GM18858 (cell line): ENCODE measurements around the gene STK40.

Source experiments
- ATAC-seq: cut with Tn5 transposase; IDR thresholded peaks from one replicate; pipeline ENCODE4 v1.9.1; 2021; ENCODE audit not compliant: unreplicated experiment

Gene STK40

GRCh38 chr1:36385410-36386264 lies at the start of gene STK40:
STK40 (minus strand) TSS chr1:36385924; CDS start chr1:36361332, 24,592 bp downstream.
- ATAC-seq: peak; percentile 73

- ATAC-seq: no peak
These were observed 47.4 kb upstream of the STK40 start for GRCh38 chr1:36433102-36433501.

GRCh38 chr1:36432616-36433015 lies 46.9 kb upstream of the STK40 start:
- ATAC-seq: no peak

GRCh38 chr1:36425791-36426190 lies 40.1 kb upstream of the STK40 start:
- ATAC-seq: no peak

- no peak for ATAC-seq
These were observed 35.9 kb upstream of the STK40 start for GRCh38 chr1:36421649-36422048.

- no peak for ATAC-seq
These were observed 35.2 kb upstream of the STK40 start for GRCh38 chr1:36420836-36421317.

GRCh38 chr1:36420409-36420808 lies 34.7 kb upstream of the STK40 start:
- ATAC-seq: no peak

- no peak for ATAC-seq
These were observed 33.8 kb upstream of the STK40 start for GRCh38 chr1:36419569-36419968.

- ATAC-seq: no peak
These were observed 33.4 kb upstream of the STK40 start for GRCh38 chr1:36419140-36419539.

GRCh38 chr1:36417931-36418330 lies 32.2 kb upstream of the STK40 start:
- no peak for ATAC-seq

GRCh38 chr1:36415661-36416326 lies 30.1 kb upstream of the STK40 start:
- ATAC-seq: no peak

GRCh38 chr1:36414384-36414783 lies 28.7 kb upstream of the STK40 start:
- ATAC-seq: no peak

GRCh38 chr1:36411674-36412648 lies 26.2 kb upstream of the STK40 start:
- no peak for ATAC-seq

GRCh38 chr1:36408479-36408878 lies 22.8 kb upstream of the STK40 start:
- ATAC-seq: no peak

- ATAC-seq: no peak
These were observed 20.7 kb upstream of the STK40 start for GRCh38 chr1:36406440-36406839.

GRCh38 chr1:36402504-36402890 lies 16.8 kb upstream of the STK40 start:
- ATAC-seq: no peak

- no peak for ATAC-seq
These were observed 16.1 kb upstream of the STK40 start for GRCh38 chr1:36401602-36402503.

GRCh38 chr1:36400825-36401601 lies 15.3 kb upstream of the STK40 start:
- ATAC-seq: no peak

GRCh38 chr1:36400514-36400824 lies 14.7 kb upstream of the STK40 start:
- no peak for ATAC-seq
